ENCODE results near the gene PRDX5. TPM values are rescaled to one million over a fixed set of nuclear protein-coding genes. Genes with fewer than 3 reads are reported as not detected.

The PRDX5 gene
- total RNA-seq, 1 experiment from 2014 or later: 267 TPM

DNA sequence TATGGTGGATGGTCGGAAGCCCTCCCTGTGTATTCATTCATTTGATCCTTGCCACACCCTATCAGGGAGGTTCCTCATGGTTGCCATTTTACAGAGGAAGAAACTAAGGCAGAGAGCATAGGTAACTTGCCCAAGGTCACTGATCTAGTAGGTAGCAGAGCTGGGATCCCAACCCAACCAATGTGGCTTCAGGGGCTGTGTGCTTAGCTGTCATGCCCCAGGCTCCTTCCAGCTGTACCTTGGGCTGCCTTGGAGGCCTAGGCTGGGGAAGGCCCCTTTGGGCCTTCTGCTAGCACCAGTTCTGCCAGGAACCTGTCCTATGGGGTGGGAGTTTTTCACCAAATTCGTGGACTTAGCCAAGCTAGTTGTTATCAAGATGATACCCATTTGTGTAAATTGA lies 42.1 kb upstream of the PRDX5 start:
- ChIA-PET CTCF (no interaction called here), RAD21 (ENCODE audit: low non-redundant PET in 1 of 2, low total read pairs in 2 of 2, uncharacterized antibody in 2 of 2, unreplicated experiment in 2 of 2) (no interaction called here), POLR2A (no interaction called here)
- no peak overlapping the region for H3K4me3 ChIP-seq (replicated peaks in 1 of 2; ENCODE audit: low read depth in 1 of 2, low read length in 2 of 2)
- no peaks in the 10 kb centered on the region for H3K27me3 ChIP-seq (ENCODE audit: insufficient read depth, low read length)
- H3K9me3 ChIP-seq (ENCODE audit: control insufficient read depth in 1 of 2, insufficient read depth in 1 of 2, low read depth in 1 of 2, low read length in 2 of 2): no peaks in the 10 kb centered on the region
- no peaks in the 10 kb centered on the region for H3K9me2 ChIP-seq (ENCODE audit: insufficient read depth)
- BruUV-seq (replicated peaks): no TSS peak
- H3K27ac ChIP-seq (ENCODE audit: low read depth, low read length): no peak overlapping the region
- no peak overlapping the region for H2AFZ ChIP-seq (ENCODE audit: low read depth, low read length, poor library complexity, severe bottlenecking)
- TF ChIP-seq YY1 (IDR thresholded peaks at IDR 0.05; ENCODE audit: extremely low read depth, insufficient replicate concordance, low read depth, low read length): no peak
- no peak for TF ChIP-seq SP1 (IDR thresholded peaks at IDR 0.05; ENCODE audit: low read depth)
- TF ChIP-seq ELF1 (IDR thresholded peaks at IDR 0.05; ENCODE audit: borderline replicate concordance, low read depth): no peak
- H3K9ac ChIP-seq (ENCODE audit: low read length): no peak overlapping the region
- peaks cover 6 to 9% of the 10 kb centered on the region in 2 experiments; a peak in 2 of 4 replicates for H3K4me1 ChIP-seq (ENCODE audit: control insufficient read depth in 1 of 2, insufficient read depth in 2 of 2, low read length in 2 of 2)
- ATAC-seq: no peak
- H3K36me3 ChIP-seq (ENCODE audit: control insufficient read depth in 1 of 2, insufficient read depth in 2 of 2, low read length in 2 of 2): no peaks in the 10 kb centered on the region; a peak in 1 of 4 replicates
- peaks cover 8% of the 10 kb centered on the region; the same call in 1 of the 2 replicates for H3K79me2 ChIP-seq (ENCODE audit: insufficient read depth, low read length)
- DNase-seq (ENCODE audit: low read depth, low spot score): no peak
- H4K20me1 ChIP-seq (ENCODE audit: insufficient read depth): no peaks in the 10 kb centered on the region
- intact Hi-C loops (cut with micrococcal nuclease): no loop called here
- no peak overlapping the region for H3K4me2 ChIP-seq (ENCODE audit: low read length)

DNA sequence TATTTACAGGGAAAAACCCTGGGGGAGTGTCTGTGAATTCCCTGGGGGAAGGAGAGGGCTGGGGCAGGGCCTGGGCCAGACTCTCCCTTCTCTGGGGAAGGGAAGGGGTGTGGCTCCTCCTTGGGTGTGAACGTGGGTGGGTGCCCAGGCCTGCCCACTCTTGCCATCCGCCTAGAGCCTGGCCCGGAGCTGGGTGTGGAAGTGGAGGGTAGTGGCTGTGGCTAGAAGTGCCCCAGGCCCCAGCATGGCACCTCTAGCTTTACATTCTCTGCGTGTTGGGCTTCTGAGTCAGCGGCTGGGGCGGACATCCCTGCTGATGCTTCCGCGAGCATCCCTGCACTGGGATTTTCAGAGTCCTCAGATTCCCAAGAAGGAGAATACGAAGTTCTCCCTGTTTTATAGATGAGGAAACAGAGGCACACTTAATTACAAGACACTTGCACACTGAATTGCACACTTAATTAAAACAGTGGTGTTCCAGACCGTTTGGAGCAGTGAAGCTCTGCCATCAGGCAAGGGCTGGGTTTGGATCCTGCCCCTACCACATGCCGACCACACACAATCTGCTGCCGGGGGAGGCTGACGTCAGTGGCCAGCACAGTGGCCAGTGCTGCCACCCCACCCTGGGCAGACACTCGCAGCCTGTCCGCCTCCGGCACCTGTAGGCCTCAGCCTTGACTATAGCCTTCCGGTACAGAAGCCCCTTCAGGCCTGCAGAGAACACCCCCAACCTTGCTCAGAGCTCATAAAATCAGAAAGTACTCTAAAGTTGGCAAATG lies 41.1 kb upstream of the PRDX5 start:
- no peaks in the 10 kb centered on the region; a peak in 1 of 4 replicates for H3K36me3 ChIP-seq (ENCODE audit: control insufficient read depth in 1 of 2, insufficient read depth in 2 of 2, low read length in 2 of 2)
- no peak overlapping the region for H3K4me2 ChIP-seq (ENCODE audit: low read length)
- H3K27ac ChIP-seq (ENCODE audit: low read depth, low read length): no peak overlapping the region
- no peak overlapping the region for H2AFZ ChIP-seq (ENCODE audit: low read depth, low read length, poor library complexity, severe bottlenecking)
- DNase-seq (ENCODE audit: low read depth, low spot score) (no peak), ATAC-seq (peak; percentile 37; the same call in 1 of the 2 replicates)
- ChIA-PET CTCF (interaction anchor here (1.2 to 1.5 kb wide), 2 partner anchors 24 to 28 kb away, joined by 3 to 4 read pairs; partner anchors contain the start of gene CATSPERZ), POLR2A (no interaction called here), RAD21 (ENCODE audit: low non-redundant PET in 1 of 2, low total read pairs in 2 of 2, uncharacterized antibody in 2 of 2, unreplicated experiment in 2 of 2) (no interaction called here)
- intact Hi-C loops (cut with micrococcal nuclease): no loop called here
- no peaks in the 10 kb centered on the region for H3K27me3 ChIP-seq (ENCODE audit: insufficient read depth, low read length)
- H4K20me1 ChIP-seq (ENCODE audit: insufficient read depth): no peaks in the 10 kb centered on the region
- no TSS peak for BruUV-seq (replicated peaks)
- peaks cover under 1% of the 10 kb centered on the region in 2 experiments; a peak in 2 of 4 replicates for H3K4me1 ChIP-seq (ENCODE audit: control insufficient read depth in 1 of 2, insufficient read depth in 2 of 2, low read length in 2 of 2)
- H3K9ac ChIP-seq (ENCODE audit: low read length): no peak overlapping the region
- no peaks in the 10 kb centered on the region for H3K9me2 ChIP-seq (ENCODE audit: insufficient read depth)
- no peak overlapping the region for H3K4me3 ChIP-seq (replicated peaks in 1 of 2; ENCODE audit: low read depth in 1 of 2, low read length in 2 of 2)
- H3K79me2 ChIP-seq (ENCODE audit: insufficient read depth, low read length): peaks cover 3% of the 10 kb centered on the region; the same call in 1 of the 2 replicates
- H3K9me3 ChIP-seq (ENCODE audit: control insufficient read depth in 1 of 2, insufficient read depth in 1 of 2, low read depth in 1 of 2, low read length in 2 of 2): no peaks in the 10 kb centered on the region
- TF ChIP-seq, protein P1, sequence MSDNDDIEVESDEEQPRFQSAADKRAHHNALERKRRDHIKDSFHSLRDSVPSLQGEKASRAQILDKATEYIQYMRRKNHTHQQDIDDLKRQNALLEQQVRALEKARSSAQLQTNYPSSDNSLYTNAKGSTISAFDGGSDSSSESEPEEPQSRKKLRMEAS (IDR thresholded peaks at IDR 0.05): no peak
- no peak for TF ChIP-seq RAD21 (IDR thresholded peaks at IDR 0.05; ENCODE audit: low read depth)
- TF ChIP-seq, protein P2, sequence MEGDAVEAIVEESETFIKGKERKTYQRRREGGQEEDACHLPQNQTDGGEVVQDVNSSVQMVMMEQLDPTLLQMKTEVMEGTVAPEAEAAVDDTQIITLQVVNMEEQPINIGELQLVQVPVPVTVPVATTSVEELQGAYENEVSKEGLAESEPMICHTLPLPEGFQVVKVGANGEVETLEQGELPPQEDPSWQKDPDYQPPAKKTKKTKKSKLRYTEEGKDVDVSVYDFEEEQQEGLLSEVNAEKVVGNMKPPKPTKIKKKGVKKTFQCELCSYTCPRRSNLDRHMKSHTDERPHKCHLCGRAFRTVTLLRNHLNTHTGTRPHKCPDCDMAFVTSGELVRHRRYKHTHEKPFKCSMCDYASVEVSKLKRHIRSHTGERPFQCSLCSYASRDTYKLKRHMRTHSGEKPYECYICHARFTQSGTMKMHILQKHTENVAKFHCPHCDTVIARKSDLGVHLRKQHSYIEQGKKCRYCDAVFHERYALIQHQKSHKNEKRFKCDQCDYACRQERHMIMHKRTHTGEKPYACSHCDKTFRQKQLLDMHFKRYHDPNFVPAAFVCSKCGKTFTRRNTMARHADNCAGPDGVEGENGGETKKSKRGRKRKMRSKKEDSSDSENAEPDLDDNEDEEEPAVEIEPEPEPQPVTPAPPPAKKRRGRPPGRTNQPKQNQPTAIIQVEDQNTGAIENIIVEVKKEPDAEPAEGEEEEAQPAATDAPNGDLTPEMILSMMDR (IDR thresholded peaks at IDR 0.05 in 2 of 3, conservative IDR thresholded peaks at IDR 0.05 in 1 of 3; ENCODE audit: borderline replicate concordance in 1 of 3, insufficient read depth in 1 of 3, low read depth in 2 of 3, low read length in 2 of 3): no peak

Data from HCT116 (cell line).